Stimulated activated CD4-positive, alpha-beta T cell treated with anti-CD3 and anti-CD28 coated beads, TNF-alpha, amount 100 ng/mL, for 1 hour (primary cell): ENCODE measurements around the gene PRR12.
A peak's percentile ranks its signal among the peaks of the same experiment; 100 is the strongest.

Source experiments
- DNase-seq, 3 donors: peaks; one replicate each; pipeline ENCODE4 v3.0.0-alpha.2; 2020; ENCODE audit warnings: low read depth in 3 of 3, low spot score in 1 of 3

Gene PRR12, protein sequence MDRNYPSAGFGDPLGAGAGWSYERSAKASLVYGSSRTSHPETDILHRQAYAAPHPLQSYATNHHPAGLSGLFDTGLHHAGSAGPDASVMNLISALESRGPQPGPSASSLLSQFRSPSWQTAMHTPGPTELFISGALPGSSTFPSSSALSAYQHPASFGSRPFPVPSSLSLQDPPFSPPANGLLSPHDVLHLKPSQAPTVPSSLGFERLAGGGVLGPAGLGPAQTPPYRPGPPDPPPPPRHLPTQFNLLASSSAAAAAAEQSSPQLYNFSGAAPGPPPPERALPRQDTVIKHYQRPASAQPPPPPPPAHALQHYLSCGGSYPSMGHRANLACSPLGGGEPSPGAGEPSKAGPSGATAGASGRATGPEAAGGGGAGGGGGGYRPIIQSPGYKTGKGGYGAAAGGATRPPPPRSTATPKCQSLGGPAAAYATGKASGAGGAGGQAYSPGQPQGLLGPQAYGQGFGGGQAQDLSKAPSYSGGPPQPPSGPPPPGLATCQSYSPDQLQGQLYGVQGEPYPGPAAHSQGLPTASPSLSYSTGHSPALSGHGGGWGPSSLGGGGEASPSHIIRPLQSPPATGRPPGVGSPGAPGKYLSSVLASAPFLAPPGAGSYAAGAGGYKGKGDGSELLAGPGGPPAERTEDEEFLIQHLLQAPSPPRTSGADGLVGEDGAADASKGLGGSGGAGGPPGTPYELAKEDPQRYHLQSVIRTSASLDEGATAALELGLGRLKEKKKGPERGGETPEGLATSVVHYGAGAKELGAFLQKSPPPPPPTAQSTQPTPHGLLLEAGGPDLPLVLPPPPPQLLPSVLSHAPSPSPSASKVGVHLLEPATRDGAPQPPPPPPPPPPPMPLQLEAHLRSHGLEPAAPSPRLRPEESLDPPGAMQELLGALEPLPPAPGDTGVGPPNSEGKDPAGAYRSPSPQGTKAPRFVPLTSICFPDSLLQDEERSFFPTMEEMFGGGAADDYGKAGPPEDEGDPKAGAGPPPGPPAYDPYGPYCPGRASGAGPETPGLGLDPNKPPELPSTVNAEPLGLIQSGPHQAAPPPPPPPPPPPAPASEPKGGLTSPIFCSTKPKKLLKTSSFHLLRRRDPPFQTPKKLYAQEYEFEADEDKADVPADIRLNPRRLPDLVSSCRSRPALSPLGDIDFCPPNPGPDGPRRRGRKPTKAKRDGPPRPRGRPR (N-terminal part only)

DNA sequence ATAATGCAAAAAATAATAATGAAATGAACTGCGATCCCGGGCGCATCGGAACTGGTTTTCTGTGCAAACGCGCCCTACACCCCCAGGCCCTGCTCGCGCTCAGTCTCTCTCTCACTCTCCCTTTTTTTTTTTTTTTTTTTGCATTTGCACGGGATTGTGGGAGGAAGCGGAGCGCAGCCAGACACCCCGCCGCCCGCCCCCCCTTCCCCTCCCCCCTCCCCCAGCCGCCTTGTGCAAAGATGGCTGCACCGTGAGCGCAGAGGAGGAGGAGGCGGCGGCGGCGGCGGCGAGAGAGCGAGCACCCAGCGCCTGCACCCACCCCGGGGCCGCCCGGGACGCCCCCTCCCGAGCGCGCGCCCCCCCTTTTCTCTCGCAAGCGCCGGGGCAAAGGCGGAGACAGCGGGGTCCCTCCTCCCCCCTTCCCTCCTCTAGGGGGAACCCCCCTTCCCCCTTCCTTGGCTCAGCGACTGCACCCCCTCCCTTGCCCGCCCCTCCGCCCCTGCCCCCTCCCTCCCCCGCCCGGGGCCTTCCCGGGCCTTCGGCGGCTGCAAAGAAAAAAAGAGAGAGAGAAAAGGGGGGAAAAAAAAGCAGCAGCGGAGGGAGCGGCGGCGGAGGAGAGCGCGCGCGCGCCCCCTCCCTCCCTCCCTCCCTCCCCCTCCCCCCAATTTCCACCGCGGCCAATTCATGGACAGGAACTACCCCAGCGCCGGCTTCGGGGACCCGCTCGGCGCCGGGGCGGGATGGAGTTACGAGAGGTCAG lies at the start of gene PRR12:
Gene PRR12, plus strand, starts transcription at position 212 of the 760 bp plus-strand sequence. Its CDS starts 473 bp downstream, at position 685.
- peak; percentile 31 to 62 (median 61) for DNase-seq

DNA sequence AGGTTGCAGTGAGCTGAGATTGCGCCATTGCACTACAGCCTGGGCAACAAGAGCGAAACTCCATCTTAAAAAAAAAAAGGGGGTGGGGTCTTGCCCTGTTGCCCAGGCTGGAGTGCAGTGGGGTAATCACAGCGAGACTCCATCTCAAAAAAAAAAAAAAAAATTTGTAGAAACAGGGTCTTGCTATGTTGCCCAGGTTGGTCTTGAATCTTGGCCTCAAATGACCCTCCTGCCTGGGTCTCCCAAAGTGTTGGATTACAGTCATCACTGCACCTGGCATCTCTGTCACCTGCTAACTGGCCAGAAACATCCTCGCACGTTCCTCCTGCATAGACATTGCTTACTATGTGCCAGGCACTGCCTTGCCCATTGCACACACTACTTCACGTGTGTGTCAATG lies 49.1 kb upstream of the PRR12 start:
- DNase-seq, result no peak

DNA sequence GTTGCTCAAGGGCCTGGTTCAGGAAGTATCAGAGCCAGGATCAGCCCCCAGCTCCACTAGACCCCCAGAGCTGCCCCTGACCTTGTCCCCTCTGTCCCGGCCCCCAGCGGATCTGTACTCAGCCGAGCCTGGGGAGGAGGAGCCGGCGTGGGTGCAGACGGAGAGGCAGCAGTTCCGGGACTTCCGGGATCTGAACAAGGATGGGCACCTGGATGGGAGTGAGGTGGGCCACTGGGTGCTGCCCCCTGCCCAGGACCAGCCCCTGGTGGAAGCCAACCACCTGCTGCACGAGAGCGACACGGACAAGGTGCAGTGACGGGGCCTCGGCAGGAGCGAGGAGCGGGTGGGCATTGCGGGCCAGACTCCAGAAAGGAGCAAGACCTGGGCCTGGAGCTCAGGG lies 48.5 kb upstream of the PRR12 start:
- no peak for DNase-seq

DNA sequence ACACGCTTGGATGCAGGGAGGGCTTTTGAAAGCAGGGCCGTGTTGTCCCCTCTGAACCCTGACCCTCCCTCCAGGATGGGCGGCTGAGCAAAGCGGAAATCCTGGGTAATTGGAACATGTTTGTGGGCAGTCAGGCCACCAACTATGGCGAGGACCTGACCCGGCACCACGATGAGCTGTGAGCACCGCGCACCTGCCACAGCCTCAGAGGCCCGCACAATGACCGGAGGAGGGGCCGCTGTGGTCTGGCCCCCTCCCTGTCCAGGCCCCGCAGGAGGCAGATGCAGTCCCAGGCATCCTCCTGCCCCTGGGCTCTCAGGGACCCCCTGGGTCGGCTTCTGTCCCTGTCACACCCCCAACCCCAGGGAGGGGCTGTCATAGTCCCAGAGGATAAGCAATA lies 48.0 kb upstream of the PRR12 start:
- no peak for DNase-seq

DNA sequence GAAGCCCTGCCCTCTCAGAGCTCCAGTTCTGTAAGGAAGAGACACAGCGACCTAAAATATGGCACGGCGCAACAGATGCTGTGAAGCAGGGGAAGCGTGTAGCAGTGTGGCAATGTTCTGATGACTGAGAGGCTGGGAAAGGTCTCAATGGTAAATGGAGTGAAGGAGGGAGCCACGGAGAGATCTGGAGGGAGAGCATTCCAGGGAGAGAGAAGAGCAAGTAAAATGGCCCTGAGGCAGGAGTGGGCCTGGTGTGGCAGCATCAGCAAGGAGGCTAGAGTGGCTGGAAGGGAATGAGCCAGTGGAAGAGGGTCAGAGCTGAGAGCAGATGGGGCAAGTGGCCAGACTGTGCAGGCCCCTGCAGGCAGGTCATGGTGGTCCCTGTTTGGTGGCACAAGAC lies 46.8 kb upstream of the PRR12 start:
- DNase-seq, result no peak

DNA sequence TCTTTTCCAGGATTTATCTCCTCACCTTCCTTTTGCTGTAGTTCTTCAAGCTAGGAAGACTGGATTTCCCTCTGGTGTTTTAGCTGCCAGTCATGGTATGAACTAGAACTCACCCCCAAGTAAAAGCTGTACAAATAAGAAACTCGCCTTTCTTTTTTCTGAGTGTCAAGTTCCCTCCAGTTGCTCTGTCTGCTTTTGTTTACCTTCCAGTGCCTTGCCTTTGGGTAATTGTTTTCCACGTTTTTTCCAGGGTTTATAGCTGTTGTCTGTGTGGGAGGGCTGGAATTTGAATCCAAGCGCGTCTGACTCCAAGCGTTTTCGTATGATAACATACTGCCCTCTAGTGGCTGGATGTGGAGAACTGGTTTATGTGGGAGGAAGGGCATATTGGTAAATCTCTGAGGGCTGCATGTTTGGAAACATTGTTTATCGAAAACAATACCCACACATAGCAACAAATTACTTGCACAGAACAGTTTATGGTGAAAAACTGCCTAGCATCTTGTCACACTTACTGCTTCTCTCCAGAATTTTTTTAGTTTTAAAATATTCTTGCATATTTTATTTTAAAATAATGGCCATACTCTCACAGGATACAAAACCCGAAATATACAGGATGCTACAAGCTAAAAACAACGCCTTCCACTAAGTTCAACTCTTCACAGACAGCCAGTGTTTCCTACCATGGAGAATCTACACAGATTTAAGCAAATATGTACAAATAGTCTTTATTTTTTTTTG lies 44.0 kb upstream of the PRR12 start:
- no peak for DNase-seq

DNA sequence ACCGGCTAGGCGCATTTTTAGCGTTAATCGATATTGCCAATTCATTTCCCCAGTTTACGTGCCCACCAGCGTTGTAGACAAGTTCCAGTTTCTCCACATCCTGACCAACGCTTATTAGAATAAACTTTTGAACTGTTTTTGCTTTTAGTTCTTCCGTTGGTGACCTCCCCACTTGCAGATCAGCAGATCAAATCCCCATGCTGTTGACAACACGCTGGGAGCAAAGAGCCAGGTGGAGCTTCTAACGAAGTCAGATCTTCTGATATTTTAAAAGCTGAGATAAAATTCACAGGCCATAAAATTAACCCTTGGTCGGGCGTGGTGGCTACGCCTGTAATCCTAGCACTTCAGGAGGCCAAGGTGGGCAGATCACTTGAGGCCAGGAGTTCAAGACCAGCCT lies 41.9 kb upstream of the PRR12 start:
- no peak for DNase-seq

DNA sequence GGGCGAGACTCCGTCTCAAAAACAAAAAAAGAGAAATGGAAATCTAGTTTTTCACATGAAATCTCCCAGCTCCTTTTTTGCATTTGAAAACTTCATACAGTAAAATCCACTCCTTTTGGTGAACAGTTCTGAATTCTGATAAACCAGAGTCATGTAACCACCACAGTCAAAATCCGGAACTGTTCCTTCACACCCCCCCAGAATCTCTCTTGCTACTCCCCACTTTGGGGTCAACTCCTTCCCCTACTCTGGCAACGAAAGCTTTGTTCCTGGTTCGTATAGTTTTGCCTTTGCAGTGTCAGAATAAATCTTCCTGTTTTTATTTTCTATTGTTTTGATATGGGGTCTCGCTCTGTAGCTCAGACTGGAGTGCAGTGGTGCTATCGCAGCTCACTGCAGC lies 39.5 kb upstream of the PRR12 start:
- no peak for DNase-seq

DNA sequence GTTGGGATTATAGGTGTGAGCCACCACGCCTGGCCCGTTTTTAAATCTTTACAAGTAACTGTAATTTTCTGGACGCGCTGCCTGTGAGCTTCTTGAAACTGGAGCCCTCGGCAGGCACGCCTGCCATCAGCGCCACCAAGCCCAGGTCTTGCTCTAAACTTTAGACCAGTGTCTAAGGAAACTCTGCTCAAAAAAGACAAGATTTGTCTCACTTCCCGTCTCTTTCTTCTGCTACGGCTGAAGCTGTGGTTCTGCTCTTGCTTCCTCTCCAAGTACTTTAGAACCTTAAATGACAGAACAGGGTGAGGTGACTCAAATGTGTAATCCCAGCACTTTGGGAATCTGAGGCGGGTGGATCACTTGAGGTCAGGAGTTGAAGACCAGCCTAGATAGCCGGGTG lies 38.2 kb upstream of the PRR12 start:
- no peak for DNase-seq

DNA sequence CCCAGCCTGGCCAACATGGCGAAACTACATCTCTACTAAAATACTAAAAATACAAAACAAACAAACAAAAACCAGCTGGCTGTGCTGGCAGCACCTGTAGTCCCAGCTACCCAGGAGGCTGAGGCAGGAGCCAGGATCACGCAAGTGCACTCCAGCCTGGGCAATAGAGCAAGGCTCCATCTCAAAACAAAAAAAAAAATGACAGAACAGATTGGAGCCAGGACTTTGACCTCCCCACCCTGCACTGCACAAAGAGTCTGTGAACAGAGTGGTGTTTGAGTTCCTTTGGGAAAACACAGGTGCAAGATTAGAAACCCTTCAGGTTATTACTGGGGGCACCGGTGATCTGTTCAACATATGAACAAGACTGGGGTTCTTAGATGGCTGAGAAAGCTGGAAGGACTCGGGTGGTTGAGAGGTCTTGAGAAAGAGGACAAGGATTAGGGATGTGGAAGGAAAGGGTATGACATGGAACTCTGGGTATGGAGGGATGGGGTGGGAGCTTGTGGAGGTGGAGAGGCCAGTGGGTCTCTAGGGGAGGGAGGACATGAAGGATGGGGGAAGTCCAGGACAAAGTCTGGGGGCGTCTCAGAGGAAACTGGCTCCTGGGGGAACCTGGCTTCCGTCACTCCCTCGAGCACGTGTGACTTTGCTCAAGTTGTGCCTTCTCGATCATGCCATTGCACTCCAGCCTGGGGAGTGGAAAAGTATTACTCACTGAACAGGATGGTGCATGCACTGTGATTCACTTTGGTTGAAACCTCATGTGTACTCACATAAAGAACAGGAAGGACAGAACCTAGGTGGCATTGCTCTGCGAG lies 37.3 kb upstream of the PRR12 start:
- DNase-seq, result no peak

DNA sequence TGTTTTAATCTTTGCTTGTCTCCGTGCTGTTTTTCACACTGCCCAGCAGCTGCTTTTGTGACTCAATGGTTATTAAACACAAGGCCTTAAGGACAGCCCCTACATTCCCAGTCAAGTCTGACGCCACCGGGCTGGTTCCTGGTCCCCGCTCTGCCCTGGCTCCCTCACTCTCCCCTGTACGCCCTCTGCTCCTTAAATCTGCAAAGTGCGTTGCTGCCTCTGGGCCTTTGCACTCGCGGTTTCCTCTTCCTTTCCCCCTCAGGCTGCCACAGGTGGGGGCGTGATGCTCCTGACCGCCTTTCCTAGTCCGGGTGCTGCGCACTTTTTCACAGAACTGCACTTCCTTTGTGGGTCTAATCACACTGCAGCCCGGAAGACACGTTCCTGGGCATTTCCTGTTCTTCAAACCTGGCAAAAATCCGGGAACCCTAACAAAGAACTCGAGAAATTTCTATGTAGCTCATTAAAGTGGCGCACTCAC lies 36.2 kb upstream of the PRR12 start:
- no peak for DNase-seq

DNA sequence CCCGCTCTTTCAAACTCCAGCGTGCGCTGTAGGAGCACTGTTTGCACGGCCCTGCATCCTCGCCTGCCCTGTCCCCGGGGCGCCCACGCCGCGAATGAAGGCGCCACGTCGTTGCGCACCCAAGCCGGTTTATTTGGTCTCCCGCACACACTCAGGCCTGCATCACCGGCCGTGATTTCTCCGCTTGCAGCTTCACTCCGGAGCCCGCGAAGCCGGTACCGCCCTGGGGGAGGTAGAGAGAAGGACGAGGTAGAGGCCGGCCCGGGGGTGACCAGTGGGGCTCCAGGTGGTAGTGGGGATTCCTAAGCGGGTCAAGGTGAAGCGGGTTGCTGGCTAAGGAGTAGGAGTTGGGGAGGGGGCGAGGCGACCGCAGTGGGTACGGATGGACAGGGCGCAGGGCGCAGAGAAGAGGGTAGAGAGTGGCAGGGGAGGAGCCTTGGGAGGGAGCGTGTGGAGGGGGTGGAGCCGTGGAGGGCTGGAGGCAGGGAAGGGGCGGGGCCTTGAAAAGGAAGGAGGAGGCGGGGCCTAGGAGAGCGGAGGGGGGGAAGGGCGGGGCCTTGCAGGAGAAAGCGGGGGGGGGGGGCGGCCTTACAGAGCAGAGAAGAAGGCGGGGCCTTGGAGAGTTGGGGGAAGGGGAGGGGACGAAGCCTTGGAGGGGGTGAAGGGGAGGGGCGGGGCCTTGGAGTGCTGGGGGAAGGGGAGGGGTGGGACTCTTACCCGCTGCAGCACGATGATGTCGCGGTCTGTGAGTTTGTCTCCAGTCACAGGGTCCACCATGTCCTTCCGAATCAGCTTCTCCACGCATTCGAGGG lies 35.2 kb upstream of the PRR12 start:
- peak in 2 of 3 donors; percentile 65 to 71 for DNase-seq

DNA sequence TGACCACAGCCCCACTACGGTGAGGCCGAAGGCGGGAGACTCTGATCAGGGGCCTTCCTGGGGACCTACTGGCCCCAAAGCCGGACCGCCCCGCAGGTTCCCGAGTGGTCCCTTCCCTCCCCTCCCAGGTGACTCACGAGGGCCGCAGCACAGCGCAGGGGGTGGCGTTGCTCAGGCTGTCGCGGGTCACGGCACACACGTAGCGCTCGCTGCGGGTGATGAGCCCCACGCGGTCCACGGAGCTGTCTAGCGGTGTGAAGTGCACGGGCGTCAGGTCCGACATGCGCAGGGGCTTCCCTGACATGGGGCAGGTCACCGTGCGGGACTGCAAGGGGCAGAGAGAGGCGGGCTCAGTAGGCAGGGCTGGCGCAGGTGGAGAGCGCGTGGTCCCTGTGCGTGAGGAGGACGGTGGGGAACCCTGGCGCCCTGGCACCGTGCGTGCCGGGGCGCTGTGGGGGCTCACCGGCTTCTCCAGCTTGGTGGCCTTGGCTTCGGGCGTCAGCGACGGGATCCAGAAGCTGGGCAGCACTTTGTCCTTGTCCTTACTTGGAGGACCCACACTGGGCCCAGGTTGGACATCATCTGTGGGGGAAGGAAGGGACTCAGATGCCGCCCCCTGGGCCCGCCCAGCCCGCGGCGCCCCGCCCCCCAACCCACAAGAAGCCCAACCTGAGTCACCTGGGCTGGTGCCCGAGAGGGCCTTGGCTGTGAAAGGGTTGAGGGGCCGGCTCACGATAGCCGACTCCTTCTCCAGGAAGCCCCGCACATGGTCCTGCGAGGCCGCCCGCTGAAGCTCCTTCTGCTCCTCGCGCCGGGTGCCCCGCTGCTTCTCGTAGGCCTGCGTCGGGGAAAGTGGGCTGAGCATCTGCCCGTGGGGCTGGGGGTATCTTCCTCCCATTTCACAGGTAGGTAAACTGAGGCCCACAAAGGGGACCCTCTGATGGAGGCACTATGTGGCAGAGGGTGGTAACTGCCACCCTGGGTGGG lies 34.3 kb upstream of the PRR12 start:
- no peak for DNase-seq

DNA sequence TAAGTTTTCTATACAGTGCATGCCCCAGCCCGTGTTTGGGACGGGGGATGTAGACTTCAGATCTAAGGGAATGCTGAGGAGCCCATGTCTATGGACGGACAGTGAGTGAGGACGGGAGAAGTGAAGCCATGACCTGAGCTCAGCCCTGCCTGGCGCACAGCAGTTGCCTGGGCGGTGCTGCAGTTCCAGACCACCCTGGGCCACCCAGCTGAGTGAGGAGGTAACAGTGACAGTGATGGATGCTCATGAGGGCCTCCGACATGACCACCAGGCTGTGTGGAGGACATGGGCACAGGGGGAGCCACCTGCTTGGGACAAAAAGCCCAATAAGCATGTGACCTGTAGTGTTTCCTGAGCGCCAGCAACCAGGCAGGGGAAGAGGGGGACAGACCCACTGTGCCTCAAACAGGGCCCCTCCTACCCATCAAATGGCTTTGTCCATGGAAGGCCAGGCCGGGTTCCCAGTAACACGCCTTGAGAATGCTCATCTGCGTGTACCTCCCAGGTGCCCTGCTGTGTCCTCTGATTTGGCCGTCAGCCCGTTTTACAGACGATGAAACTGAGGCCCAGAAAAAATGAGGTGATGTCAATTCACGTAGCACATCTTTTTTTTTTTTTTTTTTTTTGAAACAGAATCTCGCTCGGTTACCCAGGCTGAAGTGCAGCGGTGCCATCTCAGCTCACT lies 33.2 kb upstream of the PRR12 start:
- no peak for DNase-seq

DNA sequence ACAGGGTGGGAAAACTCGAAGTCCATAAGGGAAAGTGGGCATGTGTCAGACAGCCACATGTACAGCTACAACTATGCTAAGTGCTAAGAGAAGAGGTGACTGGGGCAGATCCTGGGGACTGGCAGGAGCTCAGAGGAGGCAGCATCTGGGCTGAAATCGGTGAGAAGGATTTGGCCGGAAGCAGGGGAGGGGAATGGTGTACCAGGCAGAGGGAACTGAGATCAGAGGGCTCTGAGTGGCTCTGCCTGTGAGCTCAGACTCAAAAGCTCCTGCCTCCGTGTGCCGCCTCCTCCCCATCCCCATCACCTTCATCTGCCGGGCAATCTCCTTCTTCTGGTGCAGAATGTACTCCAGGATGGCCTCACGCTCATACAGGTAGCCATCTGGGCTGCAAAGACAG lies 32.4 kb upstream of the PRR12 start:
- no peak for DNase-seq

DNA sequence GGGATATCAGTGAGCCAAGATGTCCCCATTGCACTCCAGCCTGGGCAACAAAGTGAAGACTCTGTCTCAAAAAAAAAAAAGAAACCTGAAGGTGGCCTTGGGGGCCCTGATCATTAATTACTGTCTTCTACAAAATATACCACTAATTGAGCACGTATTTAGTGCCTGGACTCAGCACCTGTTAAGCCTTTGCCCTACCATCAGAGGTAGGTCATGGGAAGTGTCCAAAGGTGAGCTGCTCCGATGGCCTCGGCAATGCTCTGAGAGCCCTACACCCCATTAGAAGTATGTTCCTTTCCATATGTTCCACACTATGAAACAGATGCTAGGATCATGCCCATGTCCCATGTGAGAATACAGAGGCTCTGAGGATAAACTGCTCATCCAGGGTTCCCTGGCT lies 31.5 kb upstream of the PRR12 start:
- no peak for DNase-seq

DNA sequence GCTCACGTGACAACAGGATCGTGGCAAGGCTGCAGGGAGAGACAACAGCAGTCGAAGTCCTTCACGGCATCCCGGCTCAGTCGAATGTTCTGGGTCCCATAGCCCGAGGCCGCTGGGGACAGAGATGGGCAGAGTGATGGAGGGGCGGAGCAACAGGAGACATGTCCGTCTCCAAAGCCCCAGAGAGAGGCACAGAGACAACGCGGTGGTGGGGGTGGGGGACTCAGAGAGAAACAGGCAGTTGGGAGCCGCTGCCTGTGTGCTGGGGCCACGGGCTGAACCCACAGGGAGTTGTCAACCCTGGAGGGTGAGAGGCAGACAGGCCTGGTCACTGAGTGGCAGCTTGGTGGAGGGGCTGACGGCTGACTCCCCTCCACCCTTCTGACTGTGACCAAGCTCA lies 31.1 kb upstream of the PRR12 start:
- no peak for DNase-seq
